8988T (cell line): ENCODE results near the gene KRTAP10-8.
A peak's percentile ranks its signal among the peaks of the same experiment; 100 is the strongest.
"Not testable (repeated sequence)": the region's sequence is repeated elsewhere in the genome, so short reads cannot be mapped to it uniquely, and the experiment has no call there.

Experiments used
- DNase-seq: peaks from one replicate; pipeline ENCODE4 v3.0.0; 2011

Gene KRTAP10-8

DNA sequence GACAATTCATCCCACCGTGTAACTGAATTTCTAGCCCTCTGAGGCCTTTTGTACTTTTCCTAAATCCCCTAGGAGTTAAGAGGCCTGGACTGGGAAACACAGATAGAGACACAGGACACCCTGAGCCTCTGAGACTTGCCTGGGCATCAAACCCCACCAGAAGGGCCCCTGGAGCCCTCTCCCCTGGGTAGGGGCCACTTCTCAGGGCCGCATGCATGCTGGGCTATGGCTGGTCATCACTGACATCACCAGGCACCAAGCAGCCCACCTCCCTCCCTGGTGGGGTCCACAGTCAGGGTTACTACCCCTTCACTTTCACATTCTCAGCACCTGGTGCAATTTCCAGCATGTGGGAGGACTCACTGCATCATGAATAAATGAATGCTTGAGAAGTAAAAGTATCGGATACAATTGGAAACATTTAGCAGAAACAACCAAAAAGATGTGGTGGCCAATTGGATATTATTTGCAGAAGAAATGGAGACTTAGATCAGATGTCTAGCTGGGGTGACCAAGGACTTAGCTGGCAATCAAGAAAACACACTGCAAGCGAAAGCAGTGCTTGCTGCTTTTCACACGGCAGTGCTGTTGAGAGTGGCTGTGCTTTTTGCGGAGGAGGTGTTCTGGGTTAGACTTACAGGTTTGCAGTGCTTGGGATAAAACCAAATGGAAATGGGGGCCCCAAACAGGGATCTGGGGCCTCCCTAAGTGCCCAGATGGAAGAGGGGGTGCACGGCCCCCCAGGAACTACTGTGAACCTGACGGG lies 12.4 kb upstream of the KRTAP10-8 start:
- no peak for DNase-seq

DNA sequence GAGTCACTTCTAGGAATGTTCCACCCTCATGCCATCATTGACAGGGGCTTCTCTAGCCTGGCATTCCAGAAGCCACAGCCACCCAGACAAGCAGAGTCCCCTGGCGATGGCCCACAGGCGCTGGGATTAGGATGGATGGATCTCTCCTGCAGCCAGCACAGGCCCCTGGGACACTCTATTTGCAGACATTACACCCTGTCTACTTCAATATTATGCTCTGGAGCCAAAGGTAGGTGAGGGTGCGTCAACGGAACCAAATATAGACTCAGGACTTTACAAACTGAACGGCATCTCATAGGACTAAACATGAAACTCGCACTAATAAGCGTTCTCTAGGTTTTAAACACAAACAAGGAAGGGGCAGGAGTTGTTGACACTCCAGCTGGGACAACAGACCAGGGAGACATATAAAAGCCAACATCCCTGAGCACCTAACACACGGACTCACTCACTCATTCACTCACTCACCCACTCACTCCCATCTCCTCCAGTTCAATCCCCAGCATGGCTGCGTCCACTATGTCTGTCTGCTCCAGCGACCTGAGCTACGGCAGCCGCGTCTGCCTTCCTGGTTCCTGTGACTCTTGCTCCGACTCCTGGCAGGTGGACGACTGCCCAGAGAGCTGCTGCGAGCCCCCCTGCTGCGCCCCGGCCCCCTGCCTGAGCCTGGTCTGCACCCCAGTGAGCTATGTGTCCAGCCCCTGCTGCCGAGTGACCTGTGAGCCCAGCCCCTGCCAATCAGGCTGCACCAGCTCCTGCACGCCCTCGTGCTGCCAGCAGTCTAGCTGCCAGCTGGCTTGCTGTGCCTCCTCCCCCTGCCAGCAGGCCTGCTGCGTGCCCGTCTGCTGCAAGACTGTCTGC lies 11.5 kb upstream of the KRTAP10-8 start, which contains the start of gene KRTAP10-7:
TSS of gene KRTAP10-7 (plus strand) at position 480 of the 861 bp plus-strand sequence. CDS start at position 505, 25 bp downstream.
- not testable (repeated sequence) for DNase-seq

DNA sequence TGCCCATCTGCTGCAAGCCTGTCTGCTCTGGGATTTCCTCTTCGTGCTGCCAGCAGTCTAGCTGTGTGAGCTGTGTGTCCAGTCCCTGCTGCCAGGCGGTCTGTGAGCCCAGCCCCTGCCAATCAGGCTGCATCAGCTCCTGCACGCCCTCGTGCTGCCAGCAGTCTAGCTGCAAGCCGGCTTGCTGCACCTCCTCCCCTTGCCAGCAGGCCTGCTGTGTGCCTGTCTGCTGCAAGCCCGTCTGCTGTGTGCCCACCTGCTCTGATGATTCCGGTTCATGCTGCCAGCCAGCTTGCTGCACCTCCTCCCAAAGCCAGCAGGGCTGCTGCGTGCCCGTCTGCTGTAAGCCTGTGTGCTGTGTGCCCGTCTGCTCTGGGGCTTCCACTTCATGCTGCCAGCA lies 10.8 kb upstream of the KRTAP10-8 start:
- not testable (repeated sequence) for DNase-seq

DNA sequence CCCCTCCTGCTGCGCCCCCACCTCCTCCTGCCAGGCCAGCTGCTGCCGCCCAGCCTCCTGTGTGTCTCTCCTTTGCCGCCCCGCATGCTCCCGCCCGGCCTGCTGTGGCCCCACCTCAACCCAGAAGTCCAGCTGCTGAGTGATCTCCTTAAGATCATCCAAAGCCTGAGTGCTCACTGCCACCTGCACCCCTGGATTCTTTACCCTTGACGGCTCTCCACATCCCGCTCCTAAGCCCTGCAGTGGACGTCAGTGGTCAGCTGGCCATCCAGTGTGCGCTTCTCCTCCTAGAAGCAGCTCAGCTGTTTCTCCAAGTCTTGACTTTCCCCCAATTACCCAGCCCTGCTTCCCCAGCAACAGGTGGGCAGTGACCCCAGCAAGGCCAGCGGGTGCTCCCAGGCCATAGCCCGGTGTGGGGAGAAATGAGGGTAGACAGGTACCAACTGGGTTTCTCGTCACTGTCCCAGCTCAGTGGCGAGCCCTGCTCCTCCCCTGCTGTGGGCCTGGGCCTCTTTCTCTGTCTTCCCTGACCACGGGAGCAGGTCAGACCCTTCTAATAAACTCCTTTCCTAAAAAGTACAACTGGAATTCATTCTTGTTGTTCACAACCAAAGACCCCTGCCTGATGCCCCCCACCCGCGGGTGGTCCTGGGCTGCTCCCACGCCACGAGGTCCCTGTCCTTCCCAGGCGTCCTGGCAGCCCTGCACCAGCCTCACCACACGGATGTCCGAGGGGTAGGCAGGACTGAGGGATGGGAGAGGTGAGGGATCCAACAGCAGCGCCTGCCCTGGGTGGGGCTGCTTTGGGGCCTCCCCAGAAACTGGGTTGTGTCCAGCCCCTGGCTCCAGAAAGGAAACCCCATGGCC lies 10.1 kb upstream of the KRTAP10-8 start:
- no peak for DNase-seq

DNA sequence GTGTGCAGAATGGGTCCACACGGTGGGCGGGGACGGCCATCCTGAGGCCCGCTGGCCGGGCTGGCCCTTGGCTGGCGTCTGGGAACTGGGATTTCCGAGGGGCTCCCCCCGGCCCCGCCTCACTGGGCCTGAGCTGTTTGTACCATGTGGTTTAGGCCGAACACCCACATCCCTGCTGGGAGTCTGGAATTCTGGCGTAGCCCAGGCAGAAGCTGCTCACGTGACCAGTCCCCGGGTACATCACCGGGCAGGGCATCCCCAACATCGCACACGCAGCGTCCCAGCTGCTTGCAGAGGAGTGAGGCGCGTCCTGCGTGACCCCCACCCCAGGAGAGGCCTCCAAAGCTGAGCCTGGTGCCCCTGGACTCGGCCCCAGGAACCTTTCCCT lies 9.4 kb upstream of the KRTAP10-8 start:
- DNase-seq: no peak

DNA sequence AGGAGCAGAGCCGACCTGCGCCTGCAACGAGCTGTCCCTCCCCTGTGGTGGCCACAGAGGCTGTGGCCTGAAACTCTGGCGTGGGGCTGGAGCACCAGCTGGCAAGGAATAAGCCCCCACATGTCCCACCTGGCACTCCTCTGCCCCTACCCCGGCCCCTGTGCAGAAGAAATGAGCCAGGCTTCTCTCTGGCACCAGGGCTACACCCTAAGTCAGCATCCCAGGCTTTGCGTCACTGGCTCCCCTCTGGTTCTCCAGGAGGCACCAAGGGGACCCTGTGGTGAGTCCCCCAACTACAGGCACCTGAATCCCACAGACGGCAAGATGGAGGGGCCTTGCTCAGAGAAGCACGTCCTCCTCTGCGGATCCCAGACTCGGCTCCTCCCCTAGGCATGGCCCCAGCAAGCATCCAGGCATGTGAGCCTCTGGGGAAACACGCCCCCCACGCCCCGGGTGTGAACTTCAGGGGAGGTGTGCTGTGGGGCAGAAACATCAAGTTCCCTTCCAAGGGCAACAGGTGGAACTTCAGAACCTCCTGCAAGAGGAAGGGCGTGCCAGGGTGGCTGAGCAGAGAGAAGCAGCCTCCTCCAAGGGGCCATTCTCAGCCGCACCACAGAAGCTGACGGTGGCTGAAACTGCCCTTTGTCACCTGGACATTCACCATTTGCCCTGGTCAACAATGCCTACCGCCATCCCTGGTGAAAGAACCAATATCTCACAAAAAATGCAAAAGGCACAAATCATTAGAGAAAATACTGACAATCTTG lies 8.6 kb upstream of the KRTAP10-8 start:
- DNase-seq: no peak

DNA sequence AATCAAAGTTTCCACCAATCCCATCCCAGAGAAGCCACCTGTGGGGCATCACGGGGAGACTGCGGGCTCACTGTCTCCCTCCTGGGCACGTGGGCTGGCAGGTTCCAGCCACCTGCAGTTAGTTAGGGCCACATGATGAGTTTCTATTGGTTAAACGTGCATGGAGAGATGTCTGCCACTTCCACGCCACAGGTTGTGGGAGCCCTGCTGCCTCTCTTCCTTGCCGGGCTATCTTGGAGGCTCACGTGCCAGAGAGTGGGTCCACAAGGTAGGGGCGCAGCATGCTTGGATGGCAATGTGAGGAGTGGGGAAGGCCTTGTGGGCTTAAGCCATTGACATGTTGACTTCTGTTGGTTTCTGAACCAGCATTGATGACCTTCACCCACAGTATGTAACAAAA lies 8.0 kb upstream of the KRTAP10-8 start:
- no peak for DNase-seq

DNA sequence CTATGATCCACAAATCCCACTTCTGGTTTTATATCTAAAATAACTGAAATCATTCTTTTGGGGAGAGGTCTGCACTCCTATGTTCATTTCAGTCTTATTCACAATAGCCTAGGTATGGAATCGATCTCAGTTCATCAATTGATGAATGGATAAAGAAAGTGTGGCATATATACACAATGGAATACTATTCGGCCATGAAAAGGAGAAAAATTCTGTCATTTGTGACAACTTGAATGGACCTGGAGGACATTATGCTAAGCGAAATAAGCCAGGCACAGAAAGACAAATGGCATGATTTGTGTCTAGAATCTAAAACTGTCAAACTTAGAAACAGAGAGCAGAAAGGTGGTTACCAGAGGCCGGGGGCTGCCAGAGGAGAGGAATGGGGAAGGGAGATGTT lies 5.4 kb upstream of the KRTAP10-8 start:
- DNase-seq: no peak

DNA sequence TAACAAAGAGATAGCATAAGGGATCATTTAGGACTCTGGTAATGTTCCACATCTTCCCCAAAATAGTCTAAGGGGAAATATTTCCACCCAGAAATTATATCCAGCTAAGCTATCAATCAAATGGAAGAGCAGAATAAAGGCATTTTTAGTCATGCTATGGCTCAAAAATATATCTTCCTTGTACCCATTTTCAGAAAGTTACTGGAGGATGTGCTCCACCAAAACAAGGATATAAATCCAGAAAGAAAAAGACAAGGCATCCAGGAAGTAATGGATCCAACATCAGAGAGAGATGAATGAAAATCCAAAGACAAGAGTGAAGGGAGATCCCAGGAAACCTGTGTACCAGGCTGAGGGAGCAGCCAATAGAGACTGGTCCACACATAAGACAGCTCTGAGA lies 2.7 kb upstream of the KRTAP10-8 start:
- no peak for DNase-seq

DNA sequence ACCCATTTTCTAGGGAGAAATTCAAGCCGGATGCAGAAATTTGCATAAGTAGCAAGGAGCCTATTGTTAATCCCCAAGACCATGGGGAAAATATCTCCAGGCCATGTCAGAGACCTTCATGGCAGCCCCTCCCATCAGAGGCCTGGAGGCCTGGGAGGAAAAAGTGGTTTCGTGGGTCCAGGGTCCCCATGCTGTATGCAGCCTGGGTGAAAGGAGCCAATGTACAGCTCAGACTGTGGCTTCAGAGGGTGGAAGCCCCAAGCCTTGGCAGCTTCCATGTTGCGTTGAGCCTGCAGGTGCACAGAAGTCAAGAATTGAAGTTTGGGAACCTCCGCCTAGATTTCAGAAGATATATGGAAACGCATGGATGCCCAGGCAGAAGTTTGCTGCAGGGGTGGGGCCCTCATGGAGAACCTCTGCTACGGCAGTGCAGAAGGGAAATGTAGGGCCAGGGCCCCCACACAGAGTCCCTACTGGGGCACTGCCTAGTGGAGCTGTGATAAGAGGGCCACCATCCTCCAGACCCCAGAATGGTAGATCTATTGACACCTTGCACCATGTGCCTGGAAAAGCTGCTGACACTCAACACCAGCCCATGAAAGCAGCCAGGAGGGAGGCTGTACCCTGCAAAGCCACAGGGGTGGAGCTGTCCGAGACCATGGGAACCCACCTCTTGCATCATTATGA lies 1.6 kb upstream of the KRTAP10-8 start:
- not testable (repeated sequence) for DNase-seq

DNA sequence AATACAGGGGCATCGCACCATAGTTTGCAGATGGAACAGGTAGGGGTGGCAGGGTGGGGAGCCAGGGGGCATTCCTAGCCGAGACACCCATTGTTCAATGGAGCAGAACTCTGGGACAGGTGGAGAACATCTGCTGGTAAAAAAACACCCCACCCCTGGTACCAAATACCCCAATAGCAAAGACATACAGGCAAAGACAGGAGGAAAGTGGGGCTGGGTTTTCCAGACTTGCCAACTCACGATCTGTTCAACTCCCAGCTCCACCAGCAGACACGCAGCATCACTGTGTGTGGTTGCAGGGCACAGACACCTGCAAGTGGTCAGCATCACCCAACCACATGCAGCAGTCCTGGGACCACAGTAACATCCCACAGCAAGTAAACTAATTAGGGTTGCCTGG lies 328 bp upstream of the KRTAP10-8 start:
- no peak for DNase-seq

DNA sequence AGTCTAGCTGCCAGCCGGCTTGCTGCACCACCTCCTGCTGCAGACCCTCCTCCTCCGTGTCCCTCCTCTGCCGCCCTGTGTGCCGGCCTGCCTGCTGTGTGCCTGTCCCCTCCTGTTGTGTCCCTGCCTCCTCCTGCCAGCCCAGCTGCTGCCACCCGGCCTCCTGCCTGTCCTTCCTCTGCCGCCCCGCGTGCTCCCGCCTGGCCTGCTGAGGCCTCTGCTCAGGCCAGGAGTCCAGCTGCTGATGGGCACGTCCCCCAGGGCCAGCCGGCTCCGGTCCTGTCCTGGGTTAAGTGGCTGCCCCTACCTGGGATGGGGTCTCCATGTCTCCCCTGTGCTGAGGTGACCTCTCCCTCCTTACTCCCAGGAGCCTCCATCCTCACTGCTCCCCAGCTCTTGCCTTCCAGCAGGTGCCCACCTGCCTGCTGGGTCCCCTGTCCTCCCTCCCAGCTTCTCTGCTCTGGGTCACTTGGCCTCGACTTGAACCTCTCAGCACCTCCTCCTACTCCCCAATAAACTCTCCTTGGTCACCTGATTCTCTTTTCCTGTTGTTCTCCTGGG lies 870 bp downstream of the KRTAP10-8 start:
- DNase-seq: no peak

DNA sequence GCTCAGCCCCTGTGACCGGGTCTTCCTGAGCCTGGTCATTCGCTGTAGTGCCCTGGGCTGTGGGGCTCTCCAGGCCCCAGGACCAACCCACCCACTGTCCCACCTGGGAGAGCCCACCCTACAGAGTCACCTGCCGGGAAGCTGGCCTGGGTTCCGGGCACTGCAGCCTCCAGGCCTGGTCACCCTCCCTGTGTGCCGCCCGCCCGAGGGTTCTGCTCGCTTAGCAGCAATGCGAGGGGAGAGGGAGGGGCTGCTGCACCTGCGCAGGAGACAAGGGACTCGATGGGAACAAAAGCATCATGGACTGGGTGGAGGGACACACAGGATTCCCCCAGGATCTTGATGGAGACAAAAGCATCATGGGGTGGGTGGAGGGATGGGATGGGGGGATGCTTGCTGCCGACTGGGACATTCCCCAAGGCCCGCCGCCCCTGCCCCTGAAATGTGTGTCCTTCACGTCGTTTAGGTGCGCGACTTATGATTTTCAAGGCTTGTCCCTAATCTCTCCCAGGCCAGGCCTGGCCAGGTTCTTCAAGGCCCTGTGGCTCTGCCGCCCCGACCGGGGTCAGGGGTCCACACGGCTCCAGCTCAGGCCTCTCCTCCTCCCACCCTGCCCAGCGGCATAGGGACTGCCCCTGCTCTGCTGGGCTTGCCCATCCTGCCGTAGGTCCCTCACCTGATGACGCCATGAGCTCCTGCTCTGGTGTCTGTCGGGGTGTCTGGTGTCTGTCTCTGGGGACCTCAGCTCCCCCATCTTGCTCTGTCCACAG lies 1.7 kb downstream of the KRTAP10-8 start:
- DNase-seq: no peak

DNA sequence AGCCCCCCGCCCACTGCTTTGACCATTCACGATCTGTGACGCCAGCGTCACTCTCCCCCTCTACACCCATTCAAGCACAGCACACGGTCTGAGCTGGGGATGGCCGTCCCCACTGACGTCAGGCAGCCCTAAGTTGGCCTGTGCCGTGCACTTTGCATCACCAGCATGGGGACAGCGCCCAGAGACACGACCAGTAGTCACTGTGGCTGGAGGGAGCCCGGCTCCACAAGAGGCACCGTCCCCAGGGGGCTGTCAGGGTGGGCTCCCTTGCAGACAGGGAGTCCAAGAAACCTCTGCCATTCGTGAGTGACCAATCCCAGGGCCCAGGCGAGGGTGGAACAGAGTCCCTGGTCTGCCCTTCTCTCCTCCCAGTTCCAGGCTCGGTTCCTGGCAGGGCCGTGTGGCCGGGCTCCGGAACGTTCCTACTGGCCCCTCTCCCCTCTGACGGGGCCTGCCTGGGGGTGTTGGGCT lies 2.3 kb downstream of the KRTAP10-8 start:
- DNase-seq: no peak

DNA sequence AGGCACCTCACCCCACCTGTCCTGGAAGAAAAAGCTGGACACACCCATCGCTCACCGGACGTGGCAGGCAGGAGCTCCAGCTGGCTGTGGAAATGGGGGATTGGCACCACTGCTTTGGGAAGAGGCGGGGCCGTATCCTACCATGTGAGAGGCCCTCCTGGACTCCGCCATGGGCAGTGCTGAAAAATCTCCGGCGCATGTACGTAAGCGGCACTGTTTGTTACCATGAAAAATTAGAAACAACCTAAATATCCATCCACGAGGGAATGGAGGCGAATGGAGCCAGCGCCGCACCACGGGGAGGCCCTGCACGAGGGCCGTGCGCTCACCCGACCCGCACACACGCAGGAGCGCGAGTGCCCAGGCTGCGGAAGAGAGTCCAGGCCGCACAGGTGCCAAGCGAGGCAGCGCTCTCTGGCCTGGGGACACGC lies 3.1 kb downstream of the KRTAP10-8 start:
- no peak for DNase-seq

DNA sequence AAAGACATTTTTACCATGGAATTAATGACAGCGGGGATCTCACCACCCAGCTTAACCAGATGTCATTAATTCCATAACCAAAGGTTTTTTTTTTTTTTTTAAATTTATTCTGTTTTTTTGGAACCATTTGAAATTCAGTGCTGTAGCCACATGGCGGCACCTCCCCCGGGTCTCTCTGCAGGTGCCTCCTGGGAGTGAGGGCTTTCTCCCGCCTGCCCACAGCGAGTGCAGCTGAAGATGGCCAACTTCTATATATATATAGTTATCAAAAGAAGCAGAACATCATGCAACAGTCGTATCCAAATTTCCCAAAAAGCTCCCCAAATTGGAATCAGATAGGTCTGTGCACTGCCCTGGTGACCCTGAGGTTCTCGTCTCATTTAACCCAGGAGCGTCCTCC lies 3.6 kb downstream of the KRTAP10-8 start:
- DNase-seq: no peak

DNA sequence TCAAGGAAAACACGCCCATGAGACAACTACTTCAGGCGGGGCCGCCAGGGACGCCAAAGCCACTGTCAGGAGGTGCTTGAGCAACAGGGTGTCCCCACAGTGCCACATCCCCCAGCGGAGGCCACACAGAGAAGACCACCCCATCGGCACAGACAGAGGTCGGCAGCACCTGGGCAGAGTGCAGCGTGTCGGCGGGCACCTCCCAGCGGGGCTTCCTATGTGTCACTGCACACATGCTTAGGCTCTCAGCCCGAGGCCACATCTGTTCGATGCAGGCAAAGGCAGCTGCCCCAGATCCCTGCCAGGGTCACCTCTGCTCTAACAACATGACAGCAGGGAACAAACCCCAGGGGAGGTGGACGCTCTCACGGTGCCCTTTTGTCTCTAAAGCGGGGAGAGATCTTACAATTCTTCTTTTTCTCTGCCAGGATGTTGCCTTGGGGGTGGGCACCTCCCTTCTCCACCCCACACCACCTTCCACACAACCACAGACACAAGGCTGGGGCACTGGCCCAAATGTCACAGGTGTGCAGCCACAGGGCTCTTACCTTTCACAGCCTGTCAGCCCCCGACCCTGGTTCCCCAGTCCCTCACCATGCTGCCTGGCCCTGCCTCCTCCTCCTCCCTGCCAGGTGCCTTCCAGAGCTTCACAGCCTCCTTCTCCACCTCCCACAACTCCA lies 4.2 kb downstream of the KRTAP10-8 start:
- DNase-seq: no peak

DNA sequence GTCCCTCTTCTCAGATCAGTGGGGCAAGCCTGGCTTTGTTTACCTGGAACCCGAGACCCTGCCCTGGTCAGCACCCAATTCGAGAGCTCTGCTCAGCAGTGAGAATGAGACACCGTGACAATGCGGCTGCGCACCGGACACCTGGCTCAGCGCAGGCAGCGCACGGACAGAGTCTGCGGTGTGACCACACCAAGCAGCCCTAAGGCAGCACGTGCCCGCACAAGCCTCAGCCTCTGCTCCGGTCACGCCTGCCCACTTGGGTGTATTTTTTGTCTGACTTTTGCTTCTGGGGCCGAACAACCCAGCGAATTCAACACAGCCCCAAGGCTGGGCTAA lies 4.7 kb downstream of the KRTAP10-8 start:
- DNase-seq: no peak

DNA sequence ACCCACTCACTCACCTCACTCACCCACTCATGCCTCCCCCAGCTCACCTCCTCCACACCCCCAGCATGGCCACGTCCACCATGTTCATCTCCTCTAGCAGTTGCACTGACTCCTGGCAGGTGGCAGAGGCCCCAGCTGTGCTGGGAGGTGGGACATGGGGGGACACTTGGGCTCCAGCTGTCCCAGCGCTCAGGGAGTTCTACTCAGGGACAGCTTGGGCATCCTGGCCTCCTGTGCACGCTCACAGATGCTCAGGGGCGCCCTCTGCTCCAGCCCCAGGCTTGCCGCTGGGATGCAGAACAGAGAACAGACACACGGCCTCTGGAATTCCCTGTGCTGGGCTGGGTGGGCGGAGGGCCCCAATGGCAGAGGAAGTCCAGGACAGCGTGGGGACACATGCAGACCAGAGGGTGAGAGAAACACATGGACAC lies 5.2 kb downstream of the KRTAP10-8 start:
- no peak for DNase-seq

DNA sequence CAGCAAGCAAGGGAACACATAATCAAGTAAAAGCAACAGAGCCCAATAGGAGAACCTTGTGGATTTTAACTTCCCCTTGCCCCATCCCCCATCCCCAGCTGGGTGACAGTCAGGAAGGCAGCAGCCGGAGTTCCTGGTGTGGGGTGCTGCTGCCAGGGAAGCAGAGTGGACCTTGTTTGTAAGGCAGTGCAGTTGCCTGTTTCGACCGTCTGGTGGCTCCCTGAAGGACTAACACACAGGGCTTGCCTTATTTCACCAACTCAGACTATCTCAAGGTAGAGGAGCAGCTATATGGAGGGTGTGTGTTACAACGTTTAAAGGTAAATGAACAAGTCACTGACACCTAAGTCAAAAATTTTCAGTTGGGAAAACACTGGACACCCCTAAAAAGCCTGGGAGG lies 6.6 kb downstream of the KRTAP10-8 start:
- DNase-seq: peak; percentile 35
